ENCODE data around the gene CDK5RAP3.

The CDK5RAP3 gene

DNA sequence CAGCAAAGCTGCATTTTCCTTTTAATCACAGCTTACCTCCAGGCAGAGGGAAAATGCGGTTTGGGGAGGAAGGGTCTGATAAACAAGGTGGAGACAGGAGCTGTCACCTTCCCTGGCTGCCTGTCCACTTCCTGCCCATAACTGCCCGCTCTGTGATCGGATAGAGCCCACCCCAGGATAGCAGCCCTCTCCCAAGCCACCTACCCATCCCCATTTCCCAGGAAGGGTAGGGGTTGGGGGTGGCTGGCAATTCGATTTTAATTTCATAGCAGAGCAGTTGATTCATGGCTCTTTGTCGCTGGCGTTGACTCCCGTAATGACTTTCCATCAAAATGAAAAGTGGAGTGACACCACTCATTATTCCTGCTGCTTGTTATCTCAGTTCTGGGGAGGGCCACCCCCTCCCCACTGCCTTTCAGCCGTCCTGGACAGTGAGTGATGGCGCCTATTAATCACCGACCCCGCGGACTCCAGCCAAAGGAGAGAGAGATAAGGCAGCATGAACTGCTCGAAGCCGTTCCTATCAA is 11.2 kb downstream of the CDK5RAP3 start:
- no peak for TF ChIP-seq GABPA (IDR thresholded peaks at IDR 0.05; ENCODE audit: low read depth)
- TF ChIP-seq, protein P1, sequence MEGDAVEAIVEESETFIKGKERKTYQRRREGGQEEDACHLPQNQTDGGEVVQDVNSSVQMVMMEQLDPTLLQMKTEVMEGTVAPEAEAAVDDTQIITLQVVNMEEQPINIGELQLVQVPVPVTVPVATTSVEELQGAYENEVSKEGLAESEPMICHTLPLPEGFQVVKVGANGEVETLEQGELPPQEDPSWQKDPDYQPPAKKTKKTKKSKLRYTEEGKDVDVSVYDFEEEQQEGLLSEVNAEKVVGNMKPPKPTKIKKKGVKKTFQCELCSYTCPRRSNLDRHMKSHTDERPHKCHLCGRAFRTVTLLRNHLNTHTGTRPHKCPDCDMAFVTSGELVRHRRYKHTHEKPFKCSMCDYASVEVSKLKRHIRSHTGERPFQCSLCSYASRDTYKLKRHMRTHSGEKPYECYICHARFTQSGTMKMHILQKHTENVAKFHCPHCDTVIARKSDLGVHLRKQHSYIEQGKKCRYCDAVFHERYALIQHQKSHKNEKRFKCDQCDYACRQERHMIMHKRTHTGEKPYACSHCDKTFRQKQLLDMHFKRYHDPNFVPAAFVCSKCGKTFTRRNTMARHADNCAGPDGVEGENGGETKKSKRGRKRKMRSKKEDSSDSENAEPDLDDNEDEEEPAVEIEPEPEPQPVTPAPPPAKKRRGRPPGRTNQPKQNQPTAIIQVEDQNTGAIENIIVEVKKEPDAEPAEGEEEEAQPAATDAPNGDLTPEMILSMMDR (IDR thresholded peaks at IDR 0.05; ENCODE audit: insufficient read depth, low read length) = no peak
- no peak for TF ChIP-seq SPI1 (IDR thresholded peaks at IDR 0.05; ENCODE audit: borderline replicate concordance, low read depth)
- TF ChIP-seq, protein P2, sequence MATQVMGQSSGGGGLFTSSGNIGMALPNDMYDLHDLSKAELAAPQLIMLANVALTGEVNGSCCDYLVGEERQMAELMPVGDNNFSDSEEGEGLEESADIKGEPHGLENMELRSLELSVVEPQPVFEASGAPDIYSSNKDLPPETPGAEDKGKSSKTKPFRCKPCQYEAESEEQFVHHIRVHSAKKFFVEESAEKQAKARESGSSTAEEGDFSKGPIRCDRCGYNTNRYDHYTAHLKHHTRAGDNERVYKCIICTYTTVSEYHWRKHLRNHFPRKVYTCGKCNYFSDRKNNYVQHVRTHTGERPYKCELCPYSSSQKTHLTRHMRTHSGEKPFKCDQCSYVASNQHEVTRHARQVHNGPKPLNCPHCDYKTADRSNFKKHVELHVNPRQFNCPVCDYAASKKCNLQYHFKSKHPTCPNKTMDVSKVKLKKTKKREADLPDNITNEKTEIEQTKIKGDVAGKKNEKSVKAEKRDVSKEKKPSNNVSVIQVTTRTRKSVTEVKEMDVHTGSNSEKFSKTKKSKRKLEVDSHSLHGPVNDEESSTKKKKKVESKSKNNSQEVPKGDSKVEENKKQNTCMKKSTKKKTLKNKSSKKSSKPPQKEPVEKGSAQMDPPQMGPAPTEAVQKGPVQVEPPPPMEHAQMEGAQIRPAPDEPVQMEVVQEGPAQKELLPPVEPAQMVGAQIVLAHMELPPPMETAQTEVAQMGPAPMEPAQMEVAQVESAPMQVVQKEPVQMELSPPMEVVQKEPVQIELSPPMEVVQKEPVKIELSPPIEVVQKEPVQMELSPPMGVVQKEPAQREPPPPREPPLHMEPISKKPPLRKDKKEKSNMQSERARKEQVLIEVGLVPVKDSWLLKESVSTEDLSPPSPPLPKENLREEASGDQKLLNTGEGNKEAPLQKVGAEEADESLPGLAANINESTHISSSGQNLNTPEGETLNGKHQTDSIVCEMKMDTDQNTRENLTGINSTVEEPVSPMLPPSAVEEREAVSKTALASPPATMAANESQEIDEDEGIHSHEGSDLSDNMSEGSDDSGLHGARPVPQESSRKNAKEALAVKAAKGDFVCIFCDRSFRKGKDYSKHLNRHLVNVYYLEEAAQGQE (IDR thresholded peaks at IDR 0.05; ENCODE audit: insufficient replicate concordance, low read depth) = no peak
- no peak for TF ChIP-seq POLR2AphosphoS5 (IDR thresholded peaks at IDR 0.05; ENCODE audit: low read depth)
- no peak for DNase-seq (ENCODE audit: low read depth in 1 of 2, low spot score in 1 of 2)
- H3K27me3 ChIP-seq (ENCODE audit: insufficient read depth, poor library complexity, severe bottlenecking) = no peaks in the 10 kb centered on the region
- peak overlapping the region; percentile 33; the same call in 1 of the 2 replicates for H3K27ac ChIP-seq (replicated peaks)
- H3K4me3 ChIP-seq (replicated peaks; ENCODE audit: insufficient read depth, low read length) = no peak overlapping the region

- H3K27ac ChIP-seq (replicated peaks) = no peak overlapping the region
- H3K4me3 ChIP-seq (replicated peaks; ENCODE audit: insufficient read depth, low read length) = no peak overlapping the region
- DNase-seq (ENCODE audit: low read depth in 1 of 2, low spot score in 1 of 2) = peak in 1 of 2 experiments; percentile 11
- no peaks in the 10 kb centered on the region for H3K27me3 ChIP-seq (ENCODE audit: insufficient read depth, poor library complexity, severe bottlenecking)
- TF ChIP-seq SPI1 (IDR thresholded peaks at IDR 0.05; ENCODE audit: borderline replicate concordance, low read depth) (peak; percentile 36; the same call in 1 of the 2 replicates), POLR2AphosphoS5 (IDR thresholded peaks at IDR 0.05; ENCODE audit: low read depth) (no peak)
Measured at GRCh38 chr17:47982645-47983390, 11.9 kb downstream of the CDK5RAP3 start.

DNA sequence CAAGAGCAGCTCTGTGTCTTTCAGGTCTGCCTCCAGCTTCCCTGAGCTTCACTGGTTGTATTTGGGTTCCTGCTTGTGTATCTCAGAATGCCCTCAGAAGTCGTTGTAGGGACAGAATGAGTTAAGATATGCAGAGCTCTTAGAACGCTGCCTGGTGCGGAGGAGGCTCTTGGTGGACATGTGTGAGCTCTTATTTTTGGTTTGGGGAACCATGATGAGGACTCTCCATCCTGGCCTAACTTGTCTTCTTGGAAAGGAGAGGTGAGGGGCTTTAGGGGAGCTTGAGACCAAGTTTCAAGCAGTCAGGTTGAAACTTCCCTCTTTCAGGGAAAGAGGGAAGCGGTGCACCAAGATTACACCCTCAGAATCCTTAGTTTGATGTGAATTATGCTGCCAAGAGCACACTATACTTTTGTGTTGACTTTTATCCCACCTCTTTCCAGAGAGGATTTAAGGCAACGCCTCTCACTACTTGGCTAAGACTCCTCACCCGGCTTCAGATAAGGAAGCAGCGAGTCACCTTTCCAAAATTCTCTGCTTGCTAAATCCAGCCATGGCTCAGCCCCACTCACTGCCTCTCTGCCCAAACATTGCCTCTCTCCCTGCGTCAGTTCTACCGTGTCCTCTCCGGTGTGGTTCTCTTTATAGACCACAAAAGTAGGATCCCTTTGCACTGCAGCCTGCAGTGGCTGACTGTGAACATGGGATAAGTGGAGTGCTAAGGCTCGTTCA is 12.7 kb downstream of the CDK5RAP3 start:
- TF ChIP-seq GABPA (IDR thresholded peaks at IDR 0.05; ENCODE audit: low read depth) = no peak
- TF ChIP-seq, protein P1 (IDR thresholded peaks at IDR 0.05; ENCODE audit: insufficient read depth, low read length) = no peak
- TF ChIP-seq, protein P2 (IDR thresholded peaks at IDR 0.05; ENCODE audit: insufficient replicate concordance, low read depth) = no peak
- TF ChIP-seq SPI1 (IDR thresholded peaks at IDR 0.05; ENCODE audit: borderline replicate concordance, low read depth) = no peak
- TF ChIP-seq POLR2AphosphoS5 (IDR thresholded peaks at IDR 0.05; ENCODE audit: low read depth) = no peak
- no peaks in the 10 kb centered on the region for H3K27me3 ChIP-seq (ENCODE audit: insufficient read depth, poor library complexity, severe bottlenecking)
- H3K4me3 ChIP-seq (replicated peaks; ENCODE audit: insufficient read depth, low read length) = no peak overlapping the region
- no peak overlapping the region for H3K27ac ChIP-seq (replicated peaks)
- no peak for DNase-seq (ENCODE audit: low read depth in 1 of 2, low spot score in 1 of 2)

DNA sequence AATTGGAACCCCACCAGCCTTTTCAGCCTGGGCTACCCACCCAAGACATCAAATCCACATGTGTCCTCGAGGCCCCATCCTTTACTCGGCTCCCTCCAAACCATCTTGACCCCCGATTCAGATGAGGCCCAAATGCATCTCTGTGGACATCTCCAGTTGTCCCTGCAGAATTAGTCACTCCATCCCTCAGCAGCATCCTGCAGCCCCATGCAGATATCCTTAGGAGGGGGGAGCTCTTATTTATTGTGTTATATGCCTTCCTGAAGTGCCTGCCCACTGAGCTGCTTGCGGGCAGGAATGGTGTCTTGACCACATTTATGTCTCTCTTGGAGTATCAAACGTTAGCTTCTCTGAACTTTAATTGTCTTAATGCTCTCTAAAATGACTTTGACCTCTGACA is 15.6 kb downstream of the CDK5RAP3 start:
- TF ChIP-seq, protein P2 (IDR thresholded peaks at IDR 0.05; ENCODE audit: insufficient replicate concordance, low read depth) = no peak
- TF ChIP-seq GABPA (IDR thresholded peaks at IDR 0.05; ENCODE audit: low read depth) = no peak
- TF ChIP-seq POLR2AphosphoS5 (IDR thresholded peaks at IDR 0.05; ENCODE audit: low read depth) = no peak
- TF ChIP-seq, protein P1 (IDR thresholded peaks at IDR 0.05; ENCODE audit: insufficient read depth, low read length) = no peak
- no peak for TF ChIP-seq SPI1 (IDR thresholded peaks at IDR 0.05; ENCODE audit: borderline replicate concordance, low read depth)
- DNase-seq (ENCODE audit: low read depth in 1 of 2, low spot score in 1 of 2) = no peak
- Histone ChIP-seq H3K4me3 (replicated peaks; ENCODE audit: insufficient read depth, low read length) (no peak overlapping the region), H3K27ac (replicated peaks) (no peak overlapping the region), H3K27me3 (ENCODE audit: insufficient read depth, poor library complexity, severe bottlenecking) (no peaks in the 10 kb centered on the region)

Data from HL-60 (cell line).